ENCODE results near the gene TSEN54. TPM values are rescaled to one million over a fixed set of nuclear protein-coding genes. Genes with fewer than 3 reads are reported as not detected.

Gene TSEN54
- total RNA-seq, 1 experiment from 2014 or later = 44.5 TPM

DNA sequence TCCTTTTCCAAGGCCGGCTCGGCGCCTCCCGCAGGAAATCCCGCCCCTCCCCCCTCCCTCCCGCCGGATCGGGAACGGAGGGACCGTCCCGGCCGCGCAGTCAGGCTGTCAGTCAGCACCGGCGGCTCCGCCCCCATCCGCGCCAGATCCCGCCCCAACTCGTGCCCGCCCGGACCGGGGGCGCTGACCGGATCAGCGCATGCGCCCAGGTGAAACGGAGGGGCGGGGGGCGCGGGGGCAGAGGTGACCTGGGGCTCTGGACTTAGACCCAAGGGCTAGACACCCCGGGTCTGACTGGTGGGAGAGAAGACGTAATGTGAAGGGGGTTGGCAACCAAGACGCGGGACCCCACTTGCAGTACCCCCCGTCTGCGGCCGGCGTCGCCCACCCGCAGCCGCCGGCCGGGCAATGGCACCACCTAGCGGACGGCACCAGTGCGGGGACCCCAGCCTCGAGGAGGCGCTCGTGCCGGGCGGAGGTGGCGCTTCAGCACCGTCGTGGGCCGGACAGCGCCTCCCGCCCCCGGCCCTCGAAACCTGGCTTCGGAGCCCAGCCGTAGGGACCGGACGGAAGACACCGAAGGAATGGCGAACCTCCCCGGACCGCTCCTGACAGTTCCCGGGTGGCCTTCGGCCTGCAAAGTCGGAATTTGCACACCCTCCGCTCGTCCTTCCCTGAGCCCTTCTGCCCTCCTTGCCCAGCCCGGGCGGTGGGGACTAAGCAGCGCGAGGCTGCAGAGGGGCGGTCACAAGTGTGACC lies 653 bp upstream of the TSEN54 start, which contains the start of gene CASKIN2:
CASKIN2 (minus strand) TSS at position 42 of the 759 bp plus-strand sequence. CDS start 1,733 bp downstream, outside the sequence.
- Histone ChIP-seq H3T11ph (ENCODE audit: low read length) (no peak within 1 kb of the TSS), H3K27me3 (ENCODE audit: insufficient read depth, low read length) (no peaks in the 10 kb centered on the region), H2AK5ac (ENCODE audit: insufficient read length, low read length) (no peak within 1 kb of the TSS), H2BK120ac (ENCODE audit: low read depth, low read length, poor library complexity, severe bottlenecking) (no peak within 1 kb of the TSS), H3K9ac (ENCODE audit: extremely low read depth, insufficient read length, low read length) (peak within 1 kb of the TSS; percentile 46), H2AFZ (ENCODE audit: low read length) (no peak within 1 kb of the TSS), H2BK20ac (ENCODE audit: low read depth, low read length, poor library complexity, severe bottlenecking) (no peak within 1 kb of the TSS), H2BK15ac (ENCODE audit: low read depth, low read length) (no peak within 1 kb of the TSS), H2BK5ac (ENCODE audit: insufficient read length, low read length) (no peak within 1 kb of the TSS), H2BK12ac (ENCODE audit: insufficient read length, low read depth, low read length) (no peak within 1 kb of the TSS), H3K4me2 (ENCODE audit: insufficient read depth, insufficient read length, low read length) (peak within 1 kb of the TSS; percentile 69), H4K8ac (replicated peaks; ENCODE audit: insufficient read length, low read depth, low read length) (no peak within 1 kb of the TSS), H3K56ac (ENCODE audit: insufficient read length, low read depth, low read length) (no peak within 1 kb of the TSS), H3K23ac (ENCODE audit: insufficient read length, low read depth, low read length) (no peak within 1 kb of the TSS), H3K4ac (ENCODE audit: low read depth, low read length) (no peak within 1 kb of the TSS), H3K9me3 (ENCODE audit: control insufficient read depth, low read depth, low read length) (no peaks in the 10 kb centered on the region), H3K79me2 (ENCODE audit: insufficient read depth, low read length) (no peaks in the 10 kb centered on the region; the same call in 1 of the 2 replicates), H4K20me1 (ENCODE audit: control insufficient read depth, insufficient read depth, insufficient read length) (no peaks in the 10 kb centered on the region), H3K14ac (ENCODE audit: insufficient read depth, low read length) (peak within 1 kb of the TSS; percentile 50), H3K18ac (ENCODE audit: insufficient read length, low read depth, low read length) (peak within 1 kb of the TSS; percentile 87), H3K79me1 (ENCODE audit: insufficient read depth, low read depth, low read length, poor library complexity, severe bottlenecking) (no peaks in the 10 kb centered on the region), H4K5ac (ENCODE audit: insufficient read length, low read depth, low read length) (no peak within 1 kb of the TSS), H3K27ac (ENCODE audit: insufficient read length, low read depth, low read length) (no peak within 1 kb of the TSS), H4K91ac (ENCODE audit: insufficient read length, low read depth, low read length) (no peak within 1 kb of the TSS), H3K23me2 (ENCODE audit: insufficient read length, low read depth, low read length, poor library complexity, severe bottlenecking) (peaks cover 8% of the 10 kb centered on the region), H3K4me1 (ENCODE audit: insufficient read depth, low read length) (no peaks in the 10 kb centered on the region; the same call in 1 of the 2 replicates)
- H3K36me3 Mint-ChIP-seq (ENCODE audit: insufficient read depth in 1 of 3, low read depth in 3 of 3) = peaks cover 13 to 42% (median 41%) of the 10 kb centered on the region in 3 experiments; a peak in 6 of 7 replicates
- peak; percentile 98 for DNase-seq
- H3K9me3 Mint-ChIP-seq = no peaks in the 10 kb centered on the region
- peak within 1 kb of the TSS; percentile 73 to 86 for H3K4me3 Mint-ChIP-seq
- peaks cover 17 to 26% of the 10 kb centered on the region in 2 experiments for H3K4me1 Mint-ChIP-seq
- TF ChIP-seq, protein P1, sequence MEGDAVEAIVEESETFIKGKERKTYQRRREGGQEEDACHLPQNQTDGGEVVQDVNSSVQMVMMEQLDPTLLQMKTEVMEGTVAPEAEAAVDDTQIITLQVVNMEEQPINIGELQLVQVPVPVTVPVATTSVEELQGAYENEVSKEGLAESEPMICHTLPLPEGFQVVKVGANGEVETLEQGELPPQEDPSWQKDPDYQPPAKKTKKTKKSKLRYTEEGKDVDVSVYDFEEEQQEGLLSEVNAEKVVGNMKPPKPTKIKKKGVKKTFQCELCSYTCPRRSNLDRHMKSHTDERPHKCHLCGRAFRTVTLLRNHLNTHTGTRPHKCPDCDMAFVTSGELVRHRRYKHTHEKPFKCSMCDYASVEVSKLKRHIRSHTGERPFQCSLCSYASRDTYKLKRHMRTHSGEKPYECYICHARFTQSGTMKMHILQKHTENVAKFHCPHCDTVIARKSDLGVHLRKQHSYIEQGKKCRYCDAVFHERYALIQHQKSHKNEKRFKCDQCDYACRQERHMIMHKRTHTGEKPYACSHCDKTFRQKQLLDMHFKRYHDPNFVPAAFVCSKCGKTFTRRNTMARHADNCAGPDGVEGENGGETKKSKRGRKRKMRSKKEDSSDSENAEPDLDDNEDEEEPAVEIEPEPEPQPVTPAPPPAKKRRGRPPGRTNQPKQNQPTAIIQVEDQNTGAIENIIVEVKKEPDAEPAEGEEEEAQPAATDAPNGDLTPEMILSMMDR (conservative IDR thresholded peaks at IDR 0.05) = peak; percentile 99
- no peak within 1 kb of the TSS for H3K27ac Mint-ChIP-seq
- H3K27me3 Mint-ChIP-seq (ENCODE audit: low read depth) = no peaks in the 10 kb centered on the region; the same call in 1 of the 2 replicates
- WGBS (ENCODE audit: extremely low coverage, insufficient read length, low lambda C conversion rate) = no CpG with 5 or more reads among the region's 78 CpGs

All from H9 (cell line).